ENCODE data around the gene LUC7L3. TPM values are rescaled to one million over a fixed set of nuclear protein-coding genes. Genes with fewer than 3 reads are reported as not detected.

LUC7L3 gene
- total and polyA plus RNA-seq, 2 of the 13 experiments (the other 11 are each of a cell fraction or from before 2014, with no cell fraction given) = 108 to 120 TPM

DNA sequence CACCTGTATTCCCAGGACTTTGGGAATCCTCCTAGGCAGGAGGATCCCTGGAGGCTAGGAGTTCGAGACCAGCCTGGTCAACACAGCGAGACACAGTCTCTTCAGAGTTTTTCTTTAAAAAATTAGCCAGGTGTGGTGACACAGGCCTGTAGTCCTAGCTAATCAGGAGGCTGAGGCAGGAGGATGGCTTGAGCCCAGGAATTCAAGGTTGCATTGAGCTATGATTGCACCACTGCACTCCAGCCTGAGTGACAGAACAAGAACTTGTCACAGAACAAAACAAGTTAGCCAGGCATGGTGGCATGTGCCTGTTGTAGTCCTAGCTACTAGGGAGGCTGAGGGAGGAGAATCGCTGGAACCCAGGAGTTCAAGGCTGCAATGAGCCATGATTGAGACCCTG is 36.5 kb upstream of the LUC7L3 start (continued):
- TF ChIP-seq, protein P1, sequence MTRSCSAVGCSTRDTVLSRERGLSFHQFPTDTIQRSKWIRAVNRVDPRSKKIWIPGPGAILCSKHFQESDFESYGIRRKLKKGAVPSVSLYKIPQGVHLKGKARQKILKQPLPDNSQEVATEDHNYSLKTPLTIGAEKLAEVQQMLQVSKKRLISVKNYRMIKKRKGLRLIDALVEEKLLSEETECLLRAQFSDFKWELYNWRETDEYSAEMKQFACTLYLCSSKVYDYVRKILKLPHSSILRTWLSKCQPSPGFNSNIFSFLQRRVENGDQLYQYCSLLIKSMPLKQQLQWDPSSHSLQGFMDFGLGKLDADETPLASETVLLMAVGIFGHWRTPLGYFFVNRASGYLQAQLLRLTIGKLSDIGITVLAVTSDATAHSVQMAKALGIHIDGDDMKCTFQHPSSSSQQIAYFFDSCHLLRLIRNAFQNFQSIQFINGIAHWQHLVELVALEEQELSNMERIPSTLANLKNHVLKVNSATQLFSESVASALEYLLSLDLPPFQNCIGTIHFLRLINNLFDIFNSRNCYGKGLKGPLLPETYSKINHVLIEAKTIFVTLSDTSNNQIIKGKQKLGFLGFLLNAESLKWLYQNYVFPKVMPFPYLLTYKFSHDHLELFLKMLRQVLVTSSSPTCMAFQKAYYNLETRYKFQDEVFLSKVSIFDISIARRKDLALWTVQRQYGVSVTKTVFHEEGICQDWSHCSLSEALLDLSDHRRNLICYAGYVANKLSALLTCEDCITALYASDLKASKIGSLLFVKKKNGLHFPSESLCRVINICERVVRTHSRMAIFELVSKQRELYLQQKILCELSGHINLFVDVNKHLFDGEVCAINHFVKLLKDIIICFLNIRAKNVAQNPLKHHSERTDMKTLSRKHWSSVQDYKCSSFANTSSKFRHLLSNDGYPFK (CRISPR knock-in tag; IDR thresholded peaks at IDR 0.05; ENCODE audit: borderline replicate concordance) = no peak
- no peak for TF ChIP-seq ZNF432 (CRISPR knock-in tag; IDR thresholded peaks at IDR 0.05; ENCODE audit: borderline replicate concordance)
- 0 out of 2 replicates have a peak, but pooled peaks have one; percentile 14 for TF ChIP-seq ZNF331 (CRISPR knock-in tag; IDR thresholded peaks at IDR 0.05)
- TF ChIP-seq, protein P2, sequence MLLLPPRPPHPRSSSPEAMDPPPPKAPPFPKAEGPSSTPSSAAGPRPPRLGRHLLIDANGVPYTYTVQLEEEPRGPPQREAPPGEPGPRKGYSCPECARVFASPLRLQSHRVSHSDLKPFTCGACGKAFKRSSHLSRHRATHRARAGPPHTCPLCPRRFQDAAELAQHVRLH (CRISPR knock-in tag; IDR thresholded peaks at IDR 0.05; ENCODE audit: borderline replicate concordance, low read depth) = no peak; the same call in 1 of the 2 replicates
- TF ChIP-seq TRIM24 (CRISPR knock-in tag; IDR thresholded peaks at IDR 0.05) = no peak
- TF ChIP-seq, protein P3, sequence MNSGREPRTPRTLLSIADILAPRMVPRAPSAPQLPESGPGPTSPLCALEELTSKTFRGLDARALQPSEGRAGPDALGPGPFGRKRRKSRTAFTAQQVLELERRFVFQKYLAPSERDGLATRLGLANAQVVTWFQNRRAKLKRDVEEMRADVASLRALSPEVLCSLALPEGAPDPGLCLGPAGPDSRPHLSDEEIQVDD (CRISPR knock-in tag; IDR thresholded peaks at IDR 0.05; ENCODE audit: borderline replicate concordance) = no peak
- TF ChIP-seq GATAD2A (CRISPR knock-in tag; IDR thresholded peaks at IDR 0.05) = 0 out of 2 replicates have a peak, but pooled peaks have one; percentile 35
- TF ChIP-seq ZNF460 (CRISPR knock-in tag; IDR thresholded peaks at IDR 0.05; ENCODE audit: borderline replicate concordance) = 0 out of 2 replicates have a peak, but pooled peaks have one; percentile 25
- TF ChIP-seq, protein P4, sequence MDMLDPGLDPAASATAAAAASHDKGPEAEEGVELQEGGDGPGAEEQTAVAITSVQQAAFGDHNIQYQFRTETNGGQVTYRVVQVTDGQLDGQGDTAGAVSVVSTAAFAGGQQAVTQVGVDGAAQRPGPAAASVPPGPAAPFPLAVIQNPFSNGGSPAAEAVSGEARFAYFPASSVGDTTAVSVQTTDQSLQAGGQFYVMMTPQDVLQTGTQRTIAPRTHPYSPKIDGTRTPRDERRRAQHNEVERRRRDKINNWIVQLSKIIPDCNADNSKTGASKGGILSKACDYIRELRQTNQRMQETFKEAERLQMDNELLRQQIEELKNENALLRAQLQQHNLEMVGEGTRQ (IDR thresholded peaks at IDR 0.05; ENCODE audit: low read depth, low read length) = no peak
- TF ChIP-seq, protein P4 (CRISPR knock-in tag; IDR thresholded peaks at IDR 0.05; ENCODE audit: borderline replicate concordance) = no peak
- TF ChIP-seq, protein P5, sequence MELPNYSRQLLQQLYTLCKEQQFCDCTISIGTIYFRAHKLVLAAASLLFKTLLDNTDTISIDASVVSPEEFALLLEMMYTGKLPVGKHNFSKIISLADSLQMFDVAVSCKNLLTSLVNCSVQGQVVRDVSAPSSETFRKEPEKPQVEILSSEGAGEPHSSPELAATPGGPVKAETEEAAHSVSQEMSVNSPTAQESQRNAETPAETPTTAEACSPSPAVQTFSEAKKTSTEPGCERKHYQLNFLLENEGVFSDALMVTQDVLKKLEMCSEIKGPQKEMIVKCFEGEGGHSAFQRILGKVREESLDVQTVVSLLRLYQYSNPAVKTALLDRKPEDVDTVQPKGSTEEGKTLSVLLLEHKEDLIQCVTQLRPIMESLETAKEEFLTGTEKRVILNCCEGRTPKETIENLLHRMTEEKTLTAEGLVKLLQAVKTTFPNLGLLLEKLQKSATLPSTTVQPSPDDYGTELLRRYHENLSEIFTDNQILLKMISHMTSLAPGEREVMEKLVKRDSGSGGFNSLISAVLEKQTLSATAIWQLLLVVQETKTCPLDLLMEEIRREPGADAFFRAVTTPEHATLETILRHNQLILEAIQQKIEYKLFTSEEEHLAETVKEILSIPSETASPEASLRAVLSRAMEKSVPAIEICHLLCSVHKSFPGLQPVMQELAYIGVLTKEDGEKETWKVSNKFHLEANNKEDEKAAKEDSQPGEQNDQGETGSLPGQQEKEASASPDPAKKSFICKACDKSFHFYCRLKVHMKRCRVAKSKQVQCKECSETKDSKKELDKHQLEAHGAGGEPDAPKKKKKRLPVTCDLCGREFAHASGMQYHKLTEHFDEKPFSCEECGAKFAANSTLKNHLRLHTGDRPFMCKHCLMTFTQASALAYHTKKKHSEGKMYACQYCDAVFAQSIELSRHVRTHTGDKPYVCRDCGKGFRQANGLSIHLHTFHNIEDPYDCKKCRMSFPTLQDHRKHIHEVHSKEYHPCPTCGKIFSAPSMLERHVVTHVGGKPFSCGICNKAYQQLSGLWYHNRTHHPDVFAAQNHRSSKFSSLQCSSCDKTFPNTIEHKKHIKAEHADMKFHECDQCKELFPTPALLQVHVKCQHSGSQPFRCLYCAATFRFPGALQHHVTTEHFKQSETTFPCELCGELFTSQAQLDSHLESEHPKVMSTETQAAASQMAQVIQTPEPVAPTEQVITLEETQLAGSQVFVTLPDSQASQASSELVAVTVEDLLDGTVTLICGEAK (IDR thresholded peaks at IDR 0.05) = no peak
- TF ChIP-seq, protein P5 (CRISPR knock-in tag; IDR thresholded peaks at IDR 0.05) = no peak
- TF ChIP-seq HNF4A (CRISPR knock-in tag; IDR thresholded peaks at IDR 0.05) = 0 out of 2 replicates have a peak, but pooled peaks have one; percentile 2
- 0 out of 2 replicates have a peak, but pooled peaks have one; percentile 17 for TF ChIP-seq KDM2A (CRISPR knock-in tag; IDR thresholded peaks at IDR 0.05; ENCODE audit: borderline replicate concordance, low read depth)
- no peak for TF ChIP-seq U2AF2 (IDR thresholded peaks at IDR 0.05; ENCODE audit: low read depth, low read length)
